GM04504 (cell line): Measurements from ENCODE around the gene PROB1.
A peak's percentile ranks its signal among the peaks of the same experiment; 100 is the strongest.
"Not testable (repeated sequence)": the region's sequence is repeated elsewhere in the genome, so short reads cannot be mapped to it uniquely, and the experiment has no call there.

Source experiments
- DNase-seq: peaks from one replicate; pipeline ENCODE4 v3.0.0-alpha.2; 2012; ENCODE audit warnings: low read depth

The PROB1 gene

DNA sequence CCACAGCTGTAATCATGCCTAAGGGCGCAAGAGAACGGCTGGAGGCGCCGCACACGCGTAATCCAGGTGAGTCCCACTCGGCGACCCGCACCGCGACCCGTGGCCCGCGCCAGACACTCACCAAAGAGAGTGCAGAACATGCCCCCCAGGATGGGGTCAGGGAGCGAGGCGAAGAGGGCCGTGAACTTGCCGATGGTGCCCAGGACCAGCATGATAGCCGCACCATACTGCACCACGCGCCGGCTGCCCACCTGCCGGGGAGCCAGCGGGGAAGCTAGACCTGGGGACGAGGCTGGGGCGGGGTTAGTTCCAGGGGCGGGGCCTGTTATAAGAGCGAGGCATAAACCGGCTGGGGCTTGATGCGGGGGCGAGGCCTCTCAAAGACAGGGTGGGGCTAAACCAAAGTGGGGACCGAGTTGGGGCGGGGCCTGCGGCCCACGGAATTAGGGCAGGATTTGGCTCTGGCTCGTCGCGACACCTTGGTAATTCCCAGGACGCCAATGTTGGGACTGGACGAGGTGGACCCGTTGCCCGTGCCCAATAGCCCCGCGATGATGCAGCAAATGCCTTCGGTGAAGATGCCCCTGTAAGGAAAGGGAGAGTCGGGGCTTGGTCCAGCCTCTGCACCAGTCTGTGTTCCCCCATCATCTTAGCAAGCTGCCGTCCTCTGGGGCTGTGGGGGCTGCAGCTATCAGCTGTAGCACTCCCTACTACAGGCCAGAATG, 16.6 kb downstream of the PROB1 start:
- DNase-seq = no peak

DNA sequence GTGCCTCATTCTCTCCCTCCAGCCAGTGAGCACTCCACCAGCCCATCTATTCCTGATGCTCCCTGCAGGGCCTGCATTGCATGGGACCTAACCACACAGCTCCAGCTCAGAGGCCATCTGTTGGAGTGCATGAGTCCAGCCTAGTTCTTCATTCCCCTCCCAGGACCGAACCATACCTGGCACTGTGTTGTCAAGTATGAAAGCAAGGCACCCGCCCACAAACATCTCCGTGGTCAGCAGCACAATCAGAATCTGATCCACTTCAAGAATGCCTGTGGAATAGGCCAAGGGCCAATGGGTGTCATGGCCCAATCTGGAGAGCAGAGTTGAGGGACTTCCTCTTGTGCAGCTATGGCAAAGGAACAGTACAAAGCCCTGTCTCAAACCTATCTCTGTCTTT, 17.7 kb downstream of the PROB1 start:
- no peak for DNase-seq

DNA sequence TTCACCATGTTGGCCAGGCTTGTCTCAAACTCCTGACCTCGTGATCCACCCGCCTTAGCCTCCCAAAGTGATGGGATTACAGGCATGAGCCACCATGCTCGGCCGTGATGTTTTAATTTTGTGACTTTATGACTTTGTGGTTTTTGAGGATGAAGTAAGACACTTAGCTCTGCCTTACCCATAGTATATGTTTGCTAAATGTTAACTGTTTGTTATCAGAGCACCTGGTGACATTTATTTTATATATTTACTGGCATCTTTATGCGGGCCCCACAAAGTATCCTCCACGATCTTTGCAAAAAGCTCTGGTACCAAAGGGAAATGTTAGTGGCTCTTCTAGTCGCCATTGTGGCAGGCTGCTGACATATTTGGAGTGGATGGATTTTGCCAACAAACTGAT, 18.5 kb downstream of the PROB1 start:
- no peak for DNase-seq

DNA sequence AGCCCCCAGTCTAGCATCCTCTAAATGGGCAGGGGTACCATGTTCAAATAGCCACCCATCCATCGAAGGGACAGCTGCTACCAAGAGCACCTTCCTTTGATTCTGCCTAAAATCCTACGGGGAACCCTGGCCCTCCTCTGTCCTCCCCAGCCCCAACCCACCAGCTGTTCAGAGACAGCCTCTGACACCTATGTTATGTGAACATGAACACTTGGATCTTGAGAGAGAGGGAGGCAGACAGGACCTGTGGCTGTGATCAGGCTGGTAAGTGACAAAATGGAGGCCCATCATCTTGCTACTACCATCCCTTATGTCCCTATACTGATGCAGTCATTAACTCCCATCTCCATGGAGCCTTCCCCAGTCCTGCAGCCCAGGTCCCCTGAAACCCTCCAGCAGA, 20.0 kb downstream of the PROB1 start:
- no peak for DNase-seq

DNA sequence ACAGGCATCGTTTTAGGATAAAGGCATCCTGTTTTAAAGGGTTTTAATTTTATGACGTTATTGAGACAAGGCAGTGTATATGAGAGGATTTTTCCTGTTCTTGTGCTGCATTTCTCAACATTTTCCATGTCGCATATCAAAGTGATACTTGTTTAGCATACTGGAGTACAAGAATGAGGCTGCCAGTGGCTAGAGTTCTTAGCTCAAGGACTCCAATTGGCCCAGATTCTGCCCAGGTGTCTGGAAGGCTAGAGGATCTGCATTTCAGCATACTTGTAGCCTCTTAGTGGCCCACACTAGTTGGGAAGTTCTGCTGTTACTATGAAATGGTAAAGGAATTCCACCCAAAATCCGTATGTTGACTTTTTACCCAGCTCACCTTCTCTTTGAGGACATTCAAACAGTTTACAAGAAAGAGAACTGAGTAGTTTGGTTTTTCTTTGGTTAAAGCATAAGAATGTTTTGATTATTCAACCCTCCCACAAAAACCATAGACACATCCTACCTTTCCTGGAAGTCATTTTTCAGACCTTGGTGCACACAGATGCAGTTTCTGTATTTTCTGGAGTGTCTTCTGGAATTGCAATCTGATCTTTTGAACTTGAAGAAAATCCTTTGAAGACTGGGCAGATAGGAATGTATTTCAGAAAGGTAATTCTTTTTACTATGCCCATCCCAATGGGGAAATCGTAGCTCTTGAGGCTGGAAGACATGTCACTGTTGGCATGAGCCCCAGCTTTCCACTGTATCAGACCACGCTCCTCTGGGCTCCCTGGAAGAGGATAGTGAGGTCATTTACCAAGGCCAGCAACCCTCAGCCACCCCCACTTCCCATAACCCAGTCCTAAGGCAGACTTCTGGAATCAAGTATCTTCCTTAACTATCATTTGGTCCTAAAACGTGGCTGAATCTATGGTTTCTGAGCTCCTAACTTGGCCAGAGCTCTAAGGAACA, 23.1 kb downstream of the PROB1 start:
- DNase-seq = no peak

DNA sequence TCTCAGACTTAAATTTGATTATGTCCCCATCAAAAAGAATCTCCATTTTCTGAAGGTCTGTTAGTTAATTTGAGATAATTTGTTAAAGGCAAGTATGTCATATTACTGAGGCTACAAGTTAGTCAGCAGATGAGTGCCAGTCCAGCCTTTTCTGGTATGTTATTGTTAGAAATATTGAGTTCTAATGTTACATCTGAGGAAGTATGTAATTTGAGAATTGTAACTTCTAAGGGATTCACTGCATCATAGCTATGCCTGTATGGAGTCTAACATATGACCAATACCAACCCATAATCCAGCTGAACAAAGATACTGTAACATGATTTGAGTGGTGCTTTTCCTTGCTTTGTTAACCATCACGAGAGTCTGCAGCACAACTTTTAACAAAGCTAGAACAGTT, 25.7 kb downstream of the PROB1 start:
- no peak for DNase-seq

DNA sequence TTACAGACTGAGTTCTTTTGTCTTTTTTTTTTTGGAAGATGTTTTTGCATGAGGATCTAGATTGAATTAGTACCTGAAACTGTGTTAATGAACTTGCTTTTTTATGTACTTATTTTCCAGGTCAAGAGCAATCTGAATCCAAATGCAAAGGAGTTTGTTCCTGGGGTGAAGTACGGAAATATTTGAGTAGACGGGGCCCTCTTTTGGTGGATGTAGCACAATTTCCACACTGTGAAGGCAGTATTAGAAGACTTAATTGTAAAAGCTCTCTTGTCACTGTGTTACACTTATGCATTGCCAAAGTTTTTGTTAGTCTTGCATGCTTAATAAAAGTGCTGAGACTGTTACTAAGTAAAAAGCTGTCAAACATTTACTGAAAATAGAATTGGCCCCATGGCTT, 26.3 kb downstream of the PROB1 start:
- no peak for DNase-seq

DNA sequence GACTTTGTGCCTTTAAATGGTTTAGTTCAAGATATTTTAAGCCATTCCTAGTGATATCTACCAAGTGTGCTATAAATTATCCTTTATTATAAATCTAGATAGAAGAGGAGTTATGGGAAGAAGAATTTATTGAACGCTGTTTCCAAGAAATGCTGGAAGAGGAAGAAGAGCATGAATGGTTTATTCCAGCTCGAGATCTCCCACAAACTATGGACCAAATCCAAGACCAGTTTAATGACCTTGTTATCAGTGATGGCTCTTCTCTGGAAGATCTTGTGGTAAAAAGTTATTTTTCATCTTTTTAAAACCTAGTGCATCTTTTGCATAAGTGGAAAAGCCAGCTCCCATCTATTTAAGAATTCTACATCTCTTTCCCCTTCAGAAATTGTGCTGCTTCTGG, 30.4 kb downstream of the PROB1 start:
- DNase-seq = no peak

DNA sequence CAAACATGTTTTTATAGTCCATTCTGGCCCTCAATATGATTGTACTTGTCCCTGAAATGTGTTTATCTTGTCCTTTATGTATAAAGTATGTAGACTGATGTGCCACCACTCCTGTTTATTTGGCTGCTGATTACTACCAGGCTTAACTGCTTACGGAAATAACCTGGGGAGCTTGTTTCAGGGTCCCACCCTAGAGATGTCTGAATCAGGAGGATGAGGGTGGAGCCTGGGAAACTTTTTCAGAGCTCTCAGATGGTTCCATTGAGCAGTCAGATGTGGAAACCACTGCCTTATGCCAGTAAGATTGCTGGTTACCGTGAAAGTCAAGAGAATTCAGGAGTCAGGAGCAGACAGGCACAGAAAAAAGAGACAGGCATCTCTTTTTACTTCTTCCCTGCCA, 31.0 kb downstream of the PROB1 start:
- DNase-seq = no peak

DNA sequence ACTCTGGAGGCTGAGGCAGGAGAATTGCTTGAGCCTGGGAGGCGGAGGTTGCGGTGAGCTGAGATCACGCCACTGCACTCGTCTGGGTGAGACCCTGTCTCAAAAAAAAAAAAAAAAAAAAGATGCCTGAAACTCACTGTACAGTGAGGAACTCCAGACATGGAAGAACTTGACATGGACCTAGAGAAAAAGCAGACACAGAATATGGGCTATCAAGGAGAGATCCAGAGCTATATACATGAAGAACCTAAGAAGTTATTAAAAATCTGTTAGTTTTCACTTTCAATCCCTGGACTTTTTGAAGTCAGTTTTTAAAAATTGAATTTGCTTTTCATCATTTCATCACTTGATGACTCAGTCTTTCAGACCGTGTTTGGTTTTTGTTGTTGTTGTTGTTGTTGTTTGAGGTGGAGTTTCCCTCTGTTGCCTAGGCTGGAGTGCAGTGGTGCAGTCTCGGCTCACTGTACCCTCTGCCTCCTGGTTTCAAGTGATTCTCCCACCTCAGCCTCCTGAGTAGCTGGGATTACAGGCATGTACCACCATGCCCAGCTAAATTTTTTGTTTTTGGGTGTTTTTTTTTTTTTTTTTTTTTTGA, 33.0 kb downstream of the PROB1 start:
- DNase-seq = no peak

DNA sequence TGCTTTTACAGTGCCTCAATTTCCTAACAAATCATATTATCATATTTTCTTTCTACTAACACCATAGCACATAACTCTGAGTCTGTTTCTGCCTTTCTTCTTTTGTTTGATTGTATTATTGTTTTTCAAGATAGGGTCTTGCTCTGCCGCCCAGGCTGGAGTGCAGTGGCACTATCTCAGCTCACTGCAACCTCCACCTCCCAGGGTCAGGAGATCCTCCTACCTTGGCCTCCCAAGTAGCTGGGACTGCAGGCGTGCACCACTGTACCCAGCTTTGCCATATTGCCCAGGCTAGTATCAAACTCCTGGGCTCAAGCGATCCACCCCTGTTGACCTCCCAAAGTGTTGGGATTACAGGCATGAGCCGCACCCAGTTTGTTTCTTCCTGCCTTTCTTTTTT, 34.5 kb downstream of the PROB1 start:
- DNase-seq = no peak

DNA sequence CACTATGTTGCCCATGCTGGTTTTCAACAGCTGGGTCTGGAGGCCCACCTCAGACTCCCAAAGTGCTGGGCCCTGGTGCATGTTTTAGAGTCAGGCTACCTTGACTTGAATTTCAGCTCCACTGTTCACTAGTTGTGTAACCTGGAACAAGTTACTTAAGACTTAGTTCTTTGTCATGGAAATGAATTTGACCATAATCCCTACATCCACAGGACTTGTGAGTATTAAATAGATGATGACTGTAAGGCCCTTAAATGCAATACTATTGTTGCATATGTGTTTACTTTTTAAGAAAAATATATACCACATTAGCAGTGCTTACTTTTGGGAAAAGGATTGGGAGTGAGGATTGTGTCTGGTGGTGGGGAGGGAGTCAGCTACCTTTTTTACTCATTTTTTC, 36.8 kb downstream of the PROB1 start:
- DNase-seq = no peak

DNA sequence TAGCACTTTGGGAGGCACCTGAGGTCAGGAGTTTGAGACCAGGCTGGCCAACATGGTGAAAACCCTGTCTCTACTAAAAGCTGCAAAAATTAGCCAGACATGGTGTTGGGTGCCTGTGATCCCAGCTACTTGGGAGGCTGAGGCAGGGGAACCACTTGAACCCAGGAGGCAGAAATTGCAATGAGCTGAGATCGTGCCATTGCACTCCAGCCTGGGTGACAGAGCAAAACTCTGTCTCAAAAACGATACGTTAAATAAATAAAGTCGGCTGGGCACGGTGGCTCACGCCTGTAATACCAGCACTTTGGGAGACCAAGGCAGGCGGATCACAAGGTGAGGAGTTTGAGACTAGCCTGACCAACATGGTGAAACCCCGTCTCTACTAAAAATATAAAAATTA, 39.0 kb downstream of the PROB1 start:
- DNase-seq = not testable (repeated sequence)

DNA sequence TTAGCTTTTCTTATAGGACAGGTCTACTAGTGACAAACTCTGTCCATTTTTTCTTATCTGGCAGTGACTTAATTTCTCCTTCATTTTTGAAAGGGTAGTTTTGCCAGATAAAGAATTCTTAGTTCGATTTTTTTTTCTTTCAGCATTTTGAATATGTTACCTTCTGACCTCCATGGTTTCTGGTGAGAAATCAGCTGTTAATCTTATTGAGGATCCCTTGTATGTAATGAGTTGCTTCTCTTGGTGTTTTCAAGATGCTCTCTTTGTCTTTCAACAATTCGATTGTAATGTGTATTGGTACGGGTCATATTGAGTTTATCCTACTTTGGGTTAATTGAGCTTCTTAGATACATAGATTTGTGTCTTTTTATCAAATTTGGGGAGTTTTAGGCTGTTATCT, 40.7 kb downstream of the PROB1 start:
- no peak for DNase-seq

DNA sequence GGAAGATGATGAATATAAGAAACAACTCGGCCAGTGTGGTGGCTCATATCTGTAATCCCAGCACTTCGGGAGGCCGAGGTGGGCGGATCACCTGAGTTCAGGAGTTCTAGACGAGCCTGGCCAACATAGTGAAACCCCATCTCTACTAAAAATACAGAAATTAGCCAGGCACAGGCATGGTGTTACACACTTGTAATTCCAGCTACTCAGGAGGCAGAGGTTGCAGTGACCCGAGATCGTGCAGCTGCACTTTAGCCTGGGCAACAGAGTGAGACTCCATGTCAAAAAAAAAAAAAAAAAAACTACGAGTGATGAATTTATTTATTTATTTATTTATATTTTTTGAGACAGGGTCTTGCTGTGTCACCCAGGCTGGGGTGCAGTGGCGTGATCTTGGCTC, 47.0 kb downstream of the PROB1 start:
- not testable (repeated sequence) for DNase-seq

DNA sequence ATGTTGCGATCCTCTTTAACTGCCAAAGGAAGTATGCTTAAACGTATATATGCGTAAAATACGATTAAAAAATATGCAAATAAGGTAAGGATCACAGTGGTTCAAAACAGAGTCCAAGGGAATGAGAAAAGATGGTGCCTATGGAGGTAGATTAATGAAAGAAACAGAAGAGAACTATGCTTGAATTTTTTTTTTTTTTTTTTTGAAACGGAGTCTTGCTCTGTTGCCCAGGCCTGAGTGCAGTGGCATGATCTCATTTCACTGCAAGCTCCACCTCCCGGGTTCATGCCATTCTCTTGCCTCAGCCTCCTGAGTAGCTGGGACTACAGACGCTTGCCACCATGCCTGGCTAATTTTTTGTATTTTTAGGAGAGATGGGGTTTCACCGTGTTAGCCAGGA, 49.5 kb downstream of the PROB1 start:
- DNase-seq = not testable (repeated sequence)

DNA sequence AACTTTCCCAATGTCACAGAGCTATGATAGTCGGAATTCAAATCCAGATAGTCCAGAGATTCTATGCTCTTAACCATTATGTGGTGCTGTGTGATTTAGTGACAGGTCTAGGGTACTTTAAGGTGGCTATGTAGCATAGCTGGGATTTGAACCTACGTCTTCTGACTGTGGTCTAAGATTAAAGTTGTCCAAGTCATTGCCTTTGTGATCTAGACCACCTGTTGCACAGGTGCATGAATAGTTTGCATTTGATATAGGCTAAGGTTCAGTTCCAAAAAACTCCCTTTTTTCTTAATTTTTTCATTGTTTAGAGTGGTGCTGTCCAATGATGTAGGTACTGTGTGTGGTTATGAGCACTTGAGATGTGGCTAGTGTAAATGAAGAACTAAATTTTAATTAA, 50.7 kb downstream of the PROB1 start:
- no peak for DNase-seq

DNA sequence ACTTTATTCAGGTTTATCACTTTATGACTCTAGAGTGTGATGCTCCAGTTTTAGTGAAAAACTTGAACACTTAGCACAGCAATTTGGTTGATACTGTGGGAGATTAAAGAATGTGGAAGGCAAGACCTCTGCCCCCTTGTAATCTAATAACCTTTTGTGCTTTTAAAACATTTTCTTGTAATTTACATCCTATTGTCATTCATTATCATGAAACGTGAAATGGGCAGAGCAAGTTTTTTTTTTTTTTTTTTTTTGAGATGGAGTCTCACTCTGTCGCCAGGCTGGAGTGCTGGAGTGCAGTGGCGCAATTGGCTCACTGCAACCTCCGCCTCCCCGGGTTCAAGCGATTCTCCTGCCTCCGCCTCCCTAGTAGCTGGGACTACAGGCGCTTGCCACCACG, 51.4 kb downstream of the PROB1 start:
- DNase-seq = no peak

DNA sequence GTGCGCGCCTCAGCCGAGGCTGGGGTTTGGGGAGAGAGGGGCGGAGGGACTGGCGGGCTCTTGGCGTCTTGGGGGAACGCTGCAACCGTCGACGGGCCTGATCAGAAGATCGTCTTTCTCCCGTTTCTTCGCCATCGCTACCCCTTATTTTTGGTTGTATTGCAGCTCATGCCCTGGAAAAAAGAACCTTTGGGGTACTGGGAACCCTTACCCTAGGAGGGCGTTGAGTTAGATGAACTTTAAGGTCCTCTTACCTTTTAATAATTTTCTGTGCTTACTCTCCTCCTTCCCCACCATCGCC, 52.5 kb downstream of the PROB1 start:
- DNase-seq = no peak

DNA sequence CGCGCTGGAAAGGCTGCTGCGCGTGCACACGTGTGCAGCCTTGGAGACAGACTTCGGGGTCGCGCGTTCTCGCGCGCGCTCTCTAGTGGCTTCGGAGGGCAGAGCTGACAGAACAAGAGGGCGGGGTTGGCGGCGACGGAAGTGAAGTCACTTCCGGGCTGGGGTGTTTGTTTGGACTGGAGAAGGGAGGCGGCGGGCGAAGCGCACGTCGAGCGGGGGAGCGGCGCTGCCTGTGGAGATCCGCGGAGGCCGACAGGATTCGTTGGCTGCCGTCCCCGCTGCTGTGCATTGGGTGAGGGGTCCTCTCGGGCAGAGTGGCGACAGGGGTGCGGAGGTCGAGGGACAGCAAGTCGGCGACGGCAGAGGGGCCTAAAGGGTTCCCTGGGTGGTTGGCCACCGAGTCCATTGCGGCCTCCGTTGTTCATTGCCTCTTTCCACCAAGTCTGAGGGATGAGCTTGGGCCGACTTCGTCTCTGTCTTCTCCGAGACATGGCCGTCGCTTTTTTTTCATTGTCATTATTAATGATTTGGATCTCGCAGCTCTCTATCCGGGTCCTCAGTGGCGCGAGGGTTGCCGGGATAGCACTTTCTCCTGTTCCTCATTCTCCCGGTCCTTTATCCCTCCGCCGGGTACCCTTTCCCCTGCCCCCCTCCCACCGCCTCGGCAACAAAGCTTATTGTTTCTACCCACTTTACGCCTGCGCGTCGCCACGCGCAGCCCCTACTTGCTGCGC, 53.0 kb downstream of the PROB1 start, which contains the start of gene PAIP2:
TSS of gene PAIP2 (plus strand) at position 166 of the 734 bp plus-strand sequence. CDS start 21,931 bp downstream, outside the sequence.
- peak; percentile 95 for DNase-seq

DNA sequence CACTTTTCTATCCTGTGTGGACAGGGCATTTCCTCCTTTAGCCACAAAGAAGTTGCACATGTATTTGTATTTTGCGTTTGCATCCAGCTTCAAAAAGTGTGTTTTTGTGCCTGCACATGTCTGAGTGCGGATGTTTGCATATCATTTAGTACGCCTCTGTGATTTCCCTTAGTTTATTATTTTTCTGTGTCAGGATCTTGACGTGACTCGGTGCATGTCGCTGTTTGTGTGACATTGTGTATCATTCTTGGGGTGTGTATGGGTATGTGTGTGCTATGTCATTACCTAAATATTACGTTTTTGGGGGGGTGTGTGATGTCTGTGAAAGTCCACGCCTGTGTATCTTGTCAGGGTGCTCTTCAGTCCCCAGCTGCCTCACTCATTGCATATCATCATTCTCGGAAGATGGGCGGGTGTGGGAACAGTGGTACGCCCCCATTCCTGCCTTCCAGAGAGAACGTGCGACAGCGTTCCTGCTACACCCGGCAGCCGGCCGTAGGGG, 53.7 kb downstream of the PROB1 start:
- no peak for DNase-seq
